IMR-90 (cell line): ENCODE results near the gene PCYT1B. TPM values are rescaled to one million over a fixed set of nuclear protein-coding genes. Genes with fewer than 3 reads are reported as not detected.
"Not testable (repeated sequence)": the region's sequence is repeated elsewhere in the genome, so short reads cannot be mapped to it uniquely, and the experiment has no call there.

Source experiments
- ATAC-seq: fragments of 200-7000 bp; cut with Tn5 transposase; 2 replicates; pipeline ENCODE4 v1.9.1; 2020; ENCODE audit warnings: low read depth, mild to moderate bottlenecking, moderate library complexity
- BruUV-seq: library from RNA; stranded (reverse); fragments of 400-500 nt; replicated peaks from 2 replicates; lab custom pipeline; 2021; lab: Mats Ljungman, UMichigan
- CTCF ChIA-PET: fragments of 300-600 bp; formaldehyde crosslinking; extraction: SDS; loops from one replicate; lab custom pipeline; 2021; ENCODE audit warnings: antibody characterized with exemption; lab: Yijun Ruan, JAX
- POLR2A ChIA-PET: fragments of 300-600 bp; sonication (Branson Sonifier 250); formaldehyde crosslinking; loops from one replicate; lab custom pipeline; 2022; ENCODE audit warnings: antibody characterized with exemption; ENCODE audit not compliant: unreplicated experiment; lab: Charles Lee
- DNase-seq: peaks from one replicate; pipeline ENCODE4 v3.0.0; 2013
- H2AFZ ChIP-seq: replicated peaks from 2 replicates; pipeline ENCODE3; 2013; ENCODE audit warnings: low read length, mild to moderate bottlenecking; ENCODE audit not compliant: poor library complexity
- H2AK5ac ChIP-seq: 2 replicates; pipeline ENCODE4 v1.6.1; 2013; ENCODE audit warnings: low read depth, low read length, inconsistent platforms
- H2AK9ac ChIP-seq: replicated peaks from 2 replicates; pipeline ENCODE3; 2013; ENCODE audit warnings: mild to moderate bottlenecking, low read depth, low read length, moderate library complexity; ENCODE audit not compliant: poor library complexity
- H2BK120ac ChIP-seq: 2 replicates; pipeline ENCODE4 v1.6.1; 2013; ENCODE audit warnings: low read depth, low read length, inconsistent platforms
- H2BK15ac ChIP-seq: 3 replicates; pipeline ENCODE4 v1.6.1; 2013; ENCODE audit warnings: low read depth, low read length, inconsistent platforms
- H2BK20ac ChIP-seq: 2 replicates; pipeline ENCODE4 v1.6.1; 2013; ENCODE audit warnings: low read depth, mild to moderate bottlenecking, inconsistent platforms, low read length, moderate library complexity
- H2BK5ac ChIP-seq: 2 replicates; pipeline ENCODE4 v1.6.1; 2013; ENCODE audit warnings: mild to moderate bottlenecking, low read depth, low read length, inconsistent platforms; ENCODE audit not compliant: poor library complexity, severe bottlenecking
- H3K14ac ChIP-seq: replicated peaks from 2 replicates; pipeline ENCODE4 v1.6.1; 2013; ENCODE audit warnings: low read depth, low read length, inconsistent platforms
- H3K18ac ChIP-seq: 2 replicates; pipeline ENCODE4 v1.6.1; 2013; ENCODE audit warnings: low read depth, low read length, control low read depth
- H3K23ac ChIP-seq: 2 replicates; pipeline ENCODE4 v1.6.1; 2013; ENCODE audit warnings: low read depth, low read length, inconsistent platforms
- H3K27ac ChIP-seq: 2 replicates; pipeline ENCODE4 v1.5.1; 2013; ENCODE audit warnings: mild to moderate bottlenecking, control low read depth, low read length; ENCODE audit not compliant: insufficient read depth
- H3K27me3 ChIP-seq: 2 replicates; pipeline ENCODE4 v1.6.1; 2013; ENCODE audit warnings: low read length; ENCODE audit not compliant: control insufficient read depth, insufficient read depth
- H3K36me3 ChIP-seq: 2 replicates; pipeline ENCODE4 v1.6.1; 2013; ENCODE audit warnings: low read length, mixed read lengths; ENCODE audit not compliant: control insufficient read depth, insufficient read depth
- H3K4ac ChIP-seq: 2 replicates; pipeline ENCODE4 v1.6.1; 2013; ENCODE audit warnings: low read depth, low read length, inconsistent platforms
- H3K4me1 ChIP-seq: 2 replicates; pipeline ENCODE4 v1.6.1; 2013; ENCODE audit warnings: low read length, mixed read lengths; ENCODE audit not compliant: control insufficient read depth, insufficient read depth
- H3K4me2 ChIP-seq: 2 replicates; pipeline ENCODE4 v1.6.1; 2013; ENCODE audit warnings: low read depth, mild to moderate bottlenecking, control low read depth, low read length, moderate library complexity
- H3K4me3 ChIP-seq: 2 replicates; pipeline ENCODE4 v1.5.1; 2013; ENCODE audit warnings: low read depth, mild to moderate bottlenecking, control low read depth, low read length, moderate library complexity; ENCODE audit not compliant: insufficient read depth
- H3K56ac ChIP-seq: 2 replicates; pipeline ENCODE4 v1.6.1; 2013; ENCODE audit warnings: low read length, inconsistent platforms; ENCODE audit not compliant: insufficient read depth; ENCODE audit errors: extremely low read depth
- H3K79me1 ChIP-seq, 2 experiments: 2 replicates each; pipeline ENCODE4 v1.6.1; 2013; ENCODE audit warnings: low read length in 2 of 2, inconsistent platforms in 1 of 2, low read depth in 1 of 2
- H3K9ac ChIP-seq: 2 replicates; pipeline ENCODE4 v1.6.1; 2013; ENCODE audit warnings: low read depth, low read length, control low read depth
- H3K9me1 ChIP-seq: 2 replicates; pipeline ENCODE4 v1.6.1; 2013; ENCODE audit warnings: low read length, inconsistent platforms; ENCODE audit not compliant: insufficient read depth
- H3K9me3 ChIP-seq: 2 replicates; pipeline ENCODE4 v1.6.1; 2013; ENCODE audit warnings: low read length; ENCODE audit not compliant: control insufficient read depth, insufficient read depth
- H4K20me1 ChIP-seq: 2 replicates; pipeline ENCODE4 v1.6.1; 2013; ENCODE audit warnings: low read length, inconsistent platforms; ENCODE audit not compliant: insufficient read depth
- H4K5ac ChIP-seq: 2 replicates; pipeline ENCODE4 v1.6.1; 2013; ENCODE audit warnings: mild to moderate bottlenecking, low read depth, low read length, control low read depth
- H4K8ac ChIP-seq, 2 experiments: 2 replicates each; pipeline ENCODE4 v1.6.1; 2013; ENCODE audit warnings: low read depth in 2 of 2, low read length in 2 of 2, control low read depth in 1 of 2, inconsistent platforms in 1 of 2
- H4K91ac ChIP-seq: 2 replicates; pipeline ENCODE4 v1.6.1; 2013; ENCODE audit warnings: low read depth, low read length, inconsistent platforms; ENCODE audit not compliant: insufficient read depth
- WGBS, 2 experiments: methylation state at CpG; one replicate each; pipeline versions ENCODE4 v1.1.5 to v1.1.7; 2013; ENCODE audit warnings: missing lambda C conversion rate in 2 of 2; ENCODE audit not compliant: insufficient read length in 1 of 2; ENCODE audit errors: extremely low coverage in 2 of 2; 5-methylcytosine and 5-hydroxymethylcytosine counted together
- dilution Hi-C: fragments of 300-500 bp; cut with HindIII; formaldehyde crosslinking; loops from one replicate; pipeline ENCODE4 v1.14.3; 2018; ENCODE audit warnings: low sequenced_read_pairs; ENCODE audit not compliant: unreplicated experiment
- in situ Hi-C: fragments of 300-500 bp; cut with MboI; formaldehyde crosslinking; loops from 3 replicates; pipeline ENCODE4 v1.14.3; 2019; ENCODE audit warnings: low sequenced_read_pairs, inconsistent platforms, mixed read lengths
- intact Hi-C: fragments of 100-400 bp; cut with micrococcal nuclease; formaldehyde crosslinking; loops from 2 replicates; pipeline ENCODE4 v1.10.0; 2022
- polyA plus RNA-seq, 3 experiments: library from polyadenylated mRNA; depleted of rRNA; stranded (reverse); fragments of >200 nt; gene quantifications; 2 replicates each; pipeline ENCODE4 v1.2.3, GENCODE V29; 2012; ENCODE audit warnings: low replicate concordance in 1 of 3
- total RNA-seq: library from RNA; depleted of rRNA; stranded (reverse); fragments of >200 nt; gene quantifications from 2 replicates; pipeline ENCODE4 v1.2.3, GENCODE V29; 2012

PCYT1B gene
- total and polyA plus RNA-seq, 2 of the 4 experiments (the other 2 are of a cell fraction): under 0.01 to 0.09 TPM

DNA sequence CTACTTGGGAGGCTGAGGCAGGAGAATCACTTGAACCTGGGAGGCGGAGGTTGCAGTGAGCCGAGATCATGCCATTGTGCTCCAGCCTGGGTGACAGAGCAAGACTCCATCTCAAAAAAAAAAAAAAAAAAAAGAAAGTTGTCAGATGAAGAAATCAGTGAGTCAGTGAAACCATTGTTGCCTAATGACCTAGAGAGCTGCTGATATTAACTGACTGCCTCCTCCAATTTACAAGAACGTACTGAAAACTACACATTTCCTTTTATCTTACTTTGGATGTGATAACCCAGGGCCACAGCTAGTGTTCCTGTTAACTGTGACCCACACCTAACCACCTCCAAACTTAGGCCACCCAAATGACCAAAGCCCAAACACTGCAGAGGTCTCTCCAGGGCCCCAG, 41.2 kb downstream of the PCYT1B start:
- H3K27ac ChIP-seq, H4K8ac ChIP-seq, H2BK120ac ChIP-seq, dilution Hi-C loops, CTCF ChIA-PET, H2BK15ac ChIP-seq, H2AK5ac ChIP-seq, intact Hi-C loops, H2BK20ac ChIP-seq, H3K4me2 ChIP-seq, ATAC-seq, H3K56ac ChIP-seq, H3K18ac ChIP-seq, H3K27me3 ChIP-seq, H3K9me3 ChIP-seq, H2AK9ac ChIP-seq, BruUV-seq, H3K4me3 ChIP-seq, H3K9ac ChIP-seq, H3K36me3 ChIP-seq, H4K5ac ChIP-seq, H3K4me1 ChIP-seq, POLR2A ChIA-PET, H3K4ac ChIP-seq, H3K23ac ChIP-seq, H4K20me1 ChIP-seq, DNase-seq, H2AFZ ChIP-seq, in situ Hi-C loops, H2BK5ac ChIP-seq, H3K14ac ChIP-seq, H4K91ac ChIP-seq, H3K79me1 ChIP-seq, H3K9me1 ChIP-seq: not testable (repeated sequence)
- no CpG with 5 or more reads among the region's 3 CpGs for WGBS, 2 experiments
